Neutrophil (primary cell): ENCODE measurements around the gene TMEM203.

Source experiments
- H3K27ac ChIP-seq: fragments of 200-600 bp; sonication (generic); 2 replicates; pipeline ENCODE4 v1.5.1; 2016; ENCODE audit warnings: mild to moderate bottlenecking, moderate library complexity
- H3K27me3 ChIP-seq: fragments of 200-600 bp; sonication (generic); 2 replicates; pipeline ENCODE4 v1.6.0; 2016; ENCODE audit warnings: mild to moderate bottlenecking
- H3K36me3 ChIP-seq: fragments of 200-600 bp; sonication (generic); 2 replicates; pipeline ENCODE4 v1.5.1; 2017
- H3K4me1 ChIP-seq, 2 experiments: fragments of 200-600 bp in 1 of 2; sonication (generic) in 1 of 2; 1 replicate in 1 of 2; 2 replicates in 1 of 2; pipeline versions ENCODE4 v1.5.1 to v1.6.1; 2013 to 2016; ENCODE audit warnings: low read depth in 1 of 2, low read length in 1 of 2, mild to moderate bottlenecking in 1 of 2, moderate library complexity in 1 of 2; ENCODE audit not compliant: control insufficient read depth in 1 of 2, insufficient read depth in 1 of 2
- H3K4me3 ChIP-seq, 2 experiments: fragments of 200-600 bp in 1 of 2; sonication (generic) in 1 of 2; 1 replicate in 1 of 2; 2 replicates in 1 of 2; pipeline ENCODE4 v1.5.1; 2013 to 2016; ENCODE audit warnings: low read depth in 1 of 2, low read length in 1 of 2, mild to moderate bottlenecking in 1 of 2, moderate library complexity in 1 of 2
- H3K9me3 ChIP-seq: fragments of 200-600 bp; sonication (generic); 2 replicates; pipeline ENCODE4 v1.5.1; 2016
- TF ChIP-seq, protein P1 (sequence below): fragments of 200-600 bp; sonication (generic); IDR thresholded peaks from 2 replicates; pipeline ENCODE4 v1.5.1; 2016; ENCODE audit warnings: antibody characterized with exemption

The TMEM203 gene

DNA sequence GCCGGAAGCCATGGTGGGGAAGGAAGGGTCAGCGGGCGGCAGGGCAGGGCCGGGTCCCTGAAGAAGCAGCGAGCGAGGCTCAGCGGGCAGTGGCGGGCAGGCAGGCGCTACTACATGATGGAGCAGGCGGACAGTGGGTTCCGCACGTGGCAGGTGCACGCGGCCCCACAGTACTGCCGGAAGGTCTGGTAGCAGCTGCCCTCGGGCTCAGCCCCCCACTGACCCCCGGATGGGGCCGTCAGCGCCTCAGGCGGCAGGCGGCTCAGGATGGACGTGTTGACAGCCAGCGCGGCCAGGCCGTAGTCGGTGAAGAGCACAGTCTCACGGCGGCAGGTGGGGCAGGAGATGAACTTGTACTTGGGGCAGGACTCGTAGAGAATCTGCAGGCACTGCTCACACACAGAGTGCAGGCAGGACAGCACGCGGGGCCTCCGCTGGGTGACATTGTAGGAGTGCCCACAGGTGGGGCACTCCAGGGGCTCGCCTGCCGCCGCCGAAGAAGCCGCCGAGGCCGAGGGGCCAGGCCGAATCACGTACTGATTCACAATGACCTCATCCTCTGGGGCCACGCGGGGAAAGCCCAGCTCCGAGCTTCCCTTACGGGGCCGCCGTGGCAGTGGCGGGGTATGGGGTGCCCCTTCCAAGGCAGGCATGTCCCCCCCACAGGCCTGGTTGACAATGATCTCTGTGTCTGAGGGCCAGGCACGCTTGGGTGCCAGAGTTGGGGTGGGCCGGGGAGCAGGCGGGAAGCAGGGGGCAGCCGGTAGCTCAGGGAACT is 15.1 kb upstream of the TMEM203 start:
- TF ChIP-seq, protein P1, sequence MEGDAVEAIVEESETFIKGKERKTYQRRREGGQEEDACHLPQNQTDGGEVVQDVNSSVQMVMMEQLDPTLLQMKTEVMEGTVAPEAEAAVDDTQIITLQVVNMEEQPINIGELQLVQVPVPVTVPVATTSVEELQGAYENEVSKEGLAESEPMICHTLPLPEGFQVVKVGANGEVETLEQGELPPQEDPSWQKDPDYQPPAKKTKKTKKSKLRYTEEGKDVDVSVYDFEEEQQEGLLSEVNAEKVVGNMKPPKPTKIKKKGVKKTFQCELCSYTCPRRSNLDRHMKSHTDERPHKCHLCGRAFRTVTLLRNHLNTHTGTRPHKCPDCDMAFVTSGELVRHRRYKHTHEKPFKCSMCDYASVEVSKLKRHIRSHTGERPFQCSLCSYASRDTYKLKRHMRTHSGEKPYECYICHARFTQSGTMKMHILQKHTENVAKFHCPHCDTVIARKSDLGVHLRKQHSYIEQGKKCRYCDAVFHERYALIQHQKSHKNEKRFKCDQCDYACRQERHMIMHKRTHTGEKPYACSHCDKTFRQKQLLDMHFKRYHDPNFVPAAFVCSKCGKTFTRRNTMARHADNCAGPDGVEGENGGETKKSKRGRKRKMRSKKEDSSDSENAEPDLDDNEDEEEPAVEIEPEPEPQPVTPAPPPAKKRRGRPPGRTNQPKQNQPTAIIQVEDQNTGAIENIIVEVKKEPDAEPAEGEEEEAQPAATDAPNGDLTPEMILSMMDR = no peak
- Histone ChIP-seq H3K36me3 (peaks cover 30% of the 10 kb centered on the region), H3K4me1 (peaks cover 15 to 30% of the 10 kb centered on the region in 2 experiments), H3K27ac (no peak overlapping the region), H3K4me3 (no peak overlapping the region), H3K27me3 (peaks cover 46% of the 10 kb centered on the region), H3K9me3 (no peaks in the 10 kb centered on the region)

DNA sequence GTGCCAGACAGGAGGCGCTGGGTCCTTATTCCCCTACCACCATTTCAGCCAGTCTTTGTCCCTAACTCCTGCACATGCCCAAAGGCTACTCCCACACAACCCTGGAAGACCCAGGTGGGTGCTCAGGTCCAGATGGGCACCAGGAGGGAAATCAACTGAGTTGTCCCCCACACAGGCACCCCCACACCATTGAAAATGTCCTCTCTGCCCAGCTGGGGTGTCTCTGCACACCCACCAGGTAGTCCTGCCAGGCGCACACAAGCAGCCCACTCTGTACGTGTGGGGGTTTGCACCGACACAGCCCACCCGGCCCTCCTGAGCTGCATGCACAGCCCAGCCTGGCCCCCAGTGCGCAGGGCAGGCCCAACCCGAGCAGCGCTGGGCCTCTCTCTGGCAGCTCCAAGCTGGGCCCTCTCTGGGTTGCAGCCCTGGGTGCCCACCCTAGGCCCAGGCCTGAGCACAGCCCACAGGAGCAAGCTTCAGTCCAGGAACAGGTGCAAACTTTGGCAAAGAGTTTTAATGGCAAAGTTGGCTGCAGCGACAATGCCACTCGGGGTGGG is 14.4 kb upstream of the TMEM203 start:
- Histone ChIP-seq H3K4me3 (no peak overlapping the region), H3K27me3 (peaks cover 40% of the 10 kb centered on the region), H3K27ac (no peak overlapping the region), H3K36me3 (peaks cover 37% of the 10 kb centered on the region), H3K9me3 (no peaks in the 10 kb centered on the region), H3K4me1 (peaks cover 15 to 30% of the 10 kb centered on the region in 2 experiments)
- TF ChIP-seq, protein P1 = no peak

- no peaks in the 10 kb centered on the region for H3K9me3 ChIP-seq
- TF ChIP-seq, protein P1 = no peak
- peaks cover 33% of the 10 kb centered on the region for H3K27me3 ChIP-seq
- H3K4me3 ChIP-seq = no peak overlapping the region
- H3K36me3 ChIP-seq = peaks cover 47% of the 10 kb centered on the region
- peaks cover 12 to 20% of the 10 kb centered on the region in 2 experiments for H3K4me1 ChIP-seq
- H3K27ac ChIP-seq = no peak overlapping the region
Measured at GRCh38 chr9:137218754-137219271, 13.4 kb upstream of the TMEM203 start.

GRCh38 chr9:137218212-137218753 is 12.8 kb upstream of the TMEM203 start:
- Histone ChIP-seq H3K4me3 (no peak overlapping the region), H3K36me3 (peaks cover 52% of the 10 kb centered on the region), H3K27ac (no peak overlapping the region), H3K9me3 (no peaks in the 10 kb centered on the region), H3K27me3 (peaks cover 33% of the 10 kb centered on the region), H3K4me1 (peaks cover 10 to 17% of the 10 kb centered on the region in 2 experiments)
- TF ChIP-seq, protein P1 = no peak

DNA sequence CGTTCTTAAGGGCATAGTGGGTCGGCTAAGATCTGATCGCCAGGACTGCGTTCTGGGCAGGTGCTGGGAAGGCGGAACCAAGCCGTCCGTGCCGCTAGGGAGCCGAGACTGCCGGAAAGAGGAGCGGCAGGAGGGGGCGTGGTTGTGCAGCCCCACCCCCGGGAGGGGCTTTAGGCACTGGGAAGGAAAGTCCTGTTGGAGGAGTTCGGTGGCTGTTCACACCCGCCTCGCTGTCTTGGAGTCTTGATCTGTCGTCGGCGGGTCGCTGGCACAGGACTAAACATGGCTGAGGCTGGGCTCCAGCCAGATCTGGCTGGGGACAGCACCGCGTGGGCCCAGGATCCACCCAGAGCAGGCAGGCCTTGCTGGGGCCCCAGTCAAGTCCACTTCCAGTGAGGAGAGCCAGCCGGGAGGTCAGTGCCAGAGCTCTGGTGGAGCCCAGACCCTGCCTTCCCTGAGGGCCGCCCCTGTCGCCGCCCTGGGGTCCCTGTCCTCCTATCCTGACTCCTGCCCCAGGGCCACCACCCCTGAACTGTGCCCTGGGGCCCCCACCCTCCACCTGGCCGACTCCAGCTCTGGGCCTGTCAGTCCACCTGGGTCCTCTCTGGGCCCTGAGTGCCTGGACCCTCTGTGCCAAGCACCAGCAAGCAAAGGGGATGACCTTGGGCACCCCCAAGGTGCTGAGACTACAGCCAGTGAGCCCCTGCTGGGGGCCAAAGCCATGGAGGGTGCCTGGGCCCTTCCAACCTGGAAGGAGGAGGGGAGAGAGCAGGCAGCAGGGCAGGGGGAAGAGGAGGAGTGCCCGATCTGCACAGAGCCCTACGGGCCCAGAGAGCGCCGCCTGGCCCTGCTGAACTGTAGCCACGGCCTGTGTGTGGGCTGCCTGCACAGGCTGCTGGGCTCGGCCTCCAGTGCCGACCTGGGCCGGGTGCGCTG is 12.1 kb upstream of the TMEM203 start:
- TF ChIP-seq, protein P1 = no peak
- H3K27me3 ChIP-seq = peaks cover 27% of the 10 kb centered on the region
- H3K4me1 ChIP-seq = peaks cover 4 to 10% of the 10 kb centered on the region in 2 experiments
- no peak overlapping the region for H3K27ac ChIP-seq
- H3K4me3 ChIP-seq = no peak overlapping the region
- no peaks in the 10 kb centered on the region for H3K9me3 ChIP-seq
- H3K36me3 ChIP-seq = peaks cover 60% of the 10 kb centered on the region
